GM18520 (cell line): ENCODE data around the gene SGTA.
"Not testable (repeated sequence)": the region's sequence is repeated elsewhere in the genome, so short reads cannot be mapped to it uniquely, and the experiment has no call there.

Experiments used
- ATAC-seq: cut with Tn5 transposase; IDR thresholded peaks from one replicate; pipeline ENCODE4 v1.9.1; 2021; ENCODE audit not compliant: unreplicated experiment

SGTA gene

GRCh38 chr19:2714531-2715269 is 68.4 kb downstream of the SGTA start:
- no peak for ATAC-seq

GRCh38 chr19:2714102-2714501 is 69.0 kb downstream of the SGTA start:
- ATAC-seq: not testable (repeated sequence)

- ATAC-seq: not testable (repeated sequence)
These were observed 69.9 kb downstream of the SGTA start for GRCh38 chr19:2713170-2713569.

- ATAC-seq: no peak
These were observed 71.2 kb downstream of the SGTA start for GRCh38 chr19:2711875-2712205.

GRCh38 chr19:2711172-2711874 is 71.8 kb downstream of the SGTA start:
- ATAC-seq: no peak

- no peak for ATAC-seq
These were observed 76.8 kb downstream of the SGTA start for GRCh38 chr19:2706251-2706650.
